Measurements from ENCODE around the gene FAM162A. TPM values are rescaled to one million over a fixed set of nuclear protein-coding genes. Genes with fewer than 3 reads are reported as not detected.

Gene FAM162A
- total RNA-seq: 10 to 100 TPM; 32.8 to 60.4 (median 43.9) TPM
- 10 to 100 TPM; 53.1 to 74.3 TPM for polyA plus RNA-seq

- H3K27ac ChIP-seq: peak within 1 kb of the TSS; percentile 74 to 96 (median 92)
- peaks cover 7 to 14% (median 13%) of the 10 kb centered on the region in 3 donors for H3K4me1 ChIP-seq
- ATAC-seq (peak; percentile 92 to 97 (median 94)), DNase-seq (peak; percentile 94 to 98 (median 95)), FAIRE-seq (no peak)
- no peaks in the 10 kb centered on the region for H3K36me3 ChIP-seq
- no peaks in the 10 kb centered on the region for H3K27me3 ChIP-seq
- no peaks in the 10 kb centered on the region for H3K9me3 ChIP-seq
- peak within 1 kb of the TSS; percentile 69 to 82 (median 74) for H3K4me3 ChIP-seq
- intact Hi-C loops (cut with DNase I): no loop called here
- TF ChIP-seq, protein P1, sequence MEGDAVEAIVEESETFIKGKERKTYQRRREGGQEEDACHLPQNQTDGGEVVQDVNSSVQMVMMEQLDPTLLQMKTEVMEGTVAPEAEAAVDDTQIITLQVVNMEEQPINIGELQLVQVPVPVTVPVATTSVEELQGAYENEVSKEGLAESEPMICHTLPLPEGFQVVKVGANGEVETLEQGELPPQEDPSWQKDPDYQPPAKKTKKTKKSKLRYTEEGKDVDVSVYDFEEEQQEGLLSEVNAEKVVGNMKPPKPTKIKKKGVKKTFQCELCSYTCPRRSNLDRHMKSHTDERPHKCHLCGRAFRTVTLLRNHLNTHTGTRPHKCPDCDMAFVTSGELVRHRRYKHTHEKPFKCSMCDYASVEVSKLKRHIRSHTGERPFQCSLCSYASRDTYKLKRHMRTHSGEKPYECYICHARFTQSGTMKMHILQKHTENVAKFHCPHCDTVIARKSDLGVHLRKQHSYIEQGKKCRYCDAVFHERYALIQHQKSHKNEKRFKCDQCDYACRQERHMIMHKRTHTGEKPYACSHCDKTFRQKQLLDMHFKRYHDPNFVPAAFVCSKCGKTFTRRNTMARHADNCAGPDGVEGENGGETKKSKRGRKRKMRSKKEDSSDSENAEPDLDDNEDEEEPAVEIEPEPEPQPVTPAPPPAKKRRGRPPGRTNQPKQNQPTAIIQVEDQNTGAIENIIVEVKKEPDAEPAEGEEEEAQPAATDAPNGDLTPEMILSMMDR (IDR thresholded peaks at IDR 0.05): peak; percentile 19 to 40 (median 28)
- 0% methylated on average over 52 of the region's 52 CpGs for WGBS, 2 donors
Observed at GRCh38 chr3:122383771-122384697, at the start of gene FAM162A. Gene FAM162A (plus strand): TSS chr3:122384182. CDS start chr3:122384266, 84 bp downstream.

GRCh38 chr3:122342803-122343202 lies 41.2 kb upstream of the FAM162A start:
- no peaks in the 10 kb centered on the region for H3K36me3 ChIP-seq
- FAIRE-seq: no peak

DNA sequence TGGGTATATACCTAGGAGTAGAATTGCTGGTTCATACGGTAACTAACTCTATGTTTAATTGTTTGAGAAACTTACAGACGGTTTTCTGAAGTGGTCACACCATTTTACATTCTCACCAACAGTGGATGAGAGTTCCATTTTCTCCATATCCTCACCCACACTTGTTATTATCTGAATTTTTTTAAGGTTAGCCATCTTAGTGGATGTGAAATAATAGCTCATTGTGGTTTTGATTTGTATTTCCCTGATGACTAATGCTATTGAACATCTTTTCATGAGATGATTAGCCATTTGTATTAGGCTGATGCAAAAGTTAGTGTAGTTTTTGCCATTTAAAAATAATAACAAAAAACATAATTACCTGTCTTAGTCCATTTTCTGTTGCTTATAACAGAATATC lies 40.3 kb upstream of the FAM162A start:
- Histone ChIP-seq H3K9me3 (no peaks in the 10 kb centered on the region), H3K36me3 (no peaks in the 10 kb centered on the region), H3K4me3 (no peak overlapping the region), H3K27me3 (no peaks in the 10 kb centered on the region), H3K27ac (no peak overlapping the region), H3K4me1 (peaks cover 0 to under 1% (median 0%) of the 10 kb centered on the region in 3 donors)
- TF ChIP-seq, protein P1 (IDR thresholded peaks at IDR 0.05): no peak
- 76 to 80% methylated on average over 2 of the region's 2 CpGs for WGBS, 2 donors
- intact Hi-C loops (cut with DNase I): no loop called here
- no peak for FAIRE-seq
- no peak for DNase-seq
- no peak for ATAC-seq

More at GRCh38 chr3:122342803-122343202, 41.2 kb upstream of the FAM162A start:
- no peaks in the 10 kb centered on the region for H3K9me3 ChIP-seq
- H3K4me1 ChIP-seq: peaks cover 4 to 6% (median 4%) of the 10 kb centered on the region in 3 donors
- H3K4me3 ChIP-seq: no peak overlapping the region
- no peak for DNase-seq
- no peak for ATAC-seq
- TF ChIP-seq, protein P1 (IDR thresholded peaks at IDR 0.05): no peak
- no peaks in the 10 kb centered on the region for H3K27me3 ChIP-seq
- no peak overlapping the region for H3K27ac ChIP-seq
- 81 to 94% methylated on average over 1 of the region's 1 CpG for WGBS, 2 donors
- intact Hi-C loops (cut with DNase I): no loop called here

GRCh38 chr3:122349171-122349570 lies 34.8 kb upstream of the FAM162A start:
- Histone ChIP-seq H3K4me3 (no peak overlapping the region), H3K27ac (no peak overlapping the region), H3K9me3 (no peaks in the 10 kb centered on the region), H3K4me1 (no peaks in the 10 kb centered on the region), H3K36me3 (no peaks in the 10 kb centered on the region), H3K27me3 (no peaks in the 10 kb centered on the region)
- 87% methylated on average over 1 of the region's 1 CpG for WGBS, 2 donors
- intact Hi-C loops (cut with DNase I): no loop called here
- no peak for FAIRE-seq
- no peak for ATAC-seq
- TF ChIP-seq, protein P1 (IDR thresholded peaks at IDR 0.05): no peak
- DNase-seq: no peak
